ENCODE measurements around the gene SH3RF2.

DNA sequence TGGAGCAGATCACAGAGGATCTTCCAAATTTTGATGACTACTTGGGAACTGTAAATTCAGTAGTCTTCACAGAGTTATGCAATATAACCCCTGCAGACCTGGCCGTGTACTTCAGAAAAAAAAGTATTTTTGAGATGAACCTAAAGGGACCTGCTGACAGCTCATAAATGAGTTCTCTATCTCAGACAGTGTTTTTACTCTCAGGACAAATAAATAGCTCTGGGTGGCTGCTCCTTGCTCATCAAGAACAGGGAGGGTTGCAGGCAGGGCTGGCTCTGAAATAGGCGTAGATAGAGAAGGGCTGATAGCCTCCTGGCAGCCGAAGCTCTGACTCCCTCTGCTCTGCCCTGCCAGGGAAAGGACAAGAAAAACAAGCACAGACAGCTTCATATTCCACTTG, 104.1 kb downstream of the SH3RF2 start:
- TF ChIP-seq, protein P1, sequence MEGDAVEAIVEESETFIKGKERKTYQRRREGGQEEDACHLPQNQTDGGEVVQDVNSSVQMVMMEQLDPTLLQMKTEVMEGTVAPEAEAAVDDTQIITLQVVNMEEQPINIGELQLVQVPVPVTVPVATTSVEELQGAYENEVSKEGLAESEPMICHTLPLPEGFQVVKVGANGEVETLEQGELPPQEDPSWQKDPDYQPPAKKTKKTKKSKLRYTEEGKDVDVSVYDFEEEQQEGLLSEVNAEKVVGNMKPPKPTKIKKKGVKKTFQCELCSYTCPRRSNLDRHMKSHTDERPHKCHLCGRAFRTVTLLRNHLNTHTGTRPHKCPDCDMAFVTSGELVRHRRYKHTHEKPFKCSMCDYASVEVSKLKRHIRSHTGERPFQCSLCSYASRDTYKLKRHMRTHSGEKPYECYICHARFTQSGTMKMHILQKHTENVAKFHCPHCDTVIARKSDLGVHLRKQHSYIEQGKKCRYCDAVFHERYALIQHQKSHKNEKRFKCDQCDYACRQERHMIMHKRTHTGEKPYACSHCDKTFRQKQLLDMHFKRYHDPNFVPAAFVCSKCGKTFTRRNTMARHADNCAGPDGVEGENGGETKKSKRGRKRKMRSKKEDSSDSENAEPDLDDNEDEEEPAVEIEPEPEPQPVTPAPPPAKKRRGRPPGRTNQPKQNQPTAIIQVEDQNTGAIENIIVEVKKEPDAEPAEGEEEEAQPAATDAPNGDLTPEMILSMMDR (IDR thresholded peaks at IDR 0.05; ENCODE audit: extremely low read depth in 1 of 2, insufficient read depth in 1 of 2, low read depth in 1 of 2, low read length in 2 of 2) = no peak
- no peak for TF ChIP-seq POLR2A (IDR thresholded peaks at IDR 0.05; ENCODE audit: low read depth, low read length)
